Activated CD8-positive, alpha-beta memory T cell treated with anti-CD3 and anti-CD28 coated beads, Interleukin-2, amount 50 U/mL, for 24 hours (primary cell): ENCODE data around the gene USP10.
"Not testable (repeated sequence)": the region's sequence is repeated elsewhere in the genome, so short reads cannot be mapped to it uniquely, and the experiment has no call there.

Source experiments
- DNase-seq: peaks from one replicate; pipeline ENCODE4 v3.0.0-alpha.2; 2020; ENCODE audit errors: extremely low read depth

USP10 gene

DNA sequence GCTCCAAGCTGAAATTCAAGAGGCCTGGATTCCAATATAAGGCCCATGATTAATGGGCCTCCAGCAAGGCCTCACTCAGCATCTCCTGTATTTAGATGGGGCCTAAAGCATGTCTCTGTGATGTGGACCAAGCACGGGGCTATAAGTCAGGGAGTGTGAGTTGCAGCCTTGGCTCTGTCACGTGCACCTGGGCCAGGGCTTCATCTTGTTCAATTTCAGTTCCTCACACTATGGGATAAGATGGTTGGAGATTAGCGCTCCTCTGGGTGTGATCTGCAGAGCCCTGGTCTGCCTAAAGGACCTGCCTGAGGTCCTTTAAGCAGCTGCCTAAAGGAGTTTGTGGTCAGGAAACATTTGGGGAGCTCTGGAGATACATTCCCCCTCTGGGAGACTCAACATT is 26.2 kb upstream of the USP10 start:
- no peak for DNase-seq

DNA sequence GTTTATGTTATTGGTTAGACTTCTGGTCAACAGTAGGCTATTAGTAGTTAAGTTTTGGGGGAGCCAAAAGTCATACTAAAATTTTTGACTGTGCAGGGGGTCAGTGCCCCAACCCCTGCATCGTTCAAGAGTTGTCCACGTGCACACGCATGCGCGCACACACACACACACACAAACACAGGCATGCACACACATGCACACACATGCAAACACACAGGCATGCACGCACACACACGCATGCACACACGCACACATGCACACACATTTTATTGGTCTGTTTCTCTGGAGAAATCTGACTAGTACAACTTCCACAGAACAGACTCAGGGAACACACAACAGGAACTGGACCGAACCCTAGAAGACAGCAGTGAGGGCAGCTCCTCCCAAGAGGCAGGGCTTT is 24.4 kb upstream of the USP10 start:
- DNase-seq, result no peak

DNA sequence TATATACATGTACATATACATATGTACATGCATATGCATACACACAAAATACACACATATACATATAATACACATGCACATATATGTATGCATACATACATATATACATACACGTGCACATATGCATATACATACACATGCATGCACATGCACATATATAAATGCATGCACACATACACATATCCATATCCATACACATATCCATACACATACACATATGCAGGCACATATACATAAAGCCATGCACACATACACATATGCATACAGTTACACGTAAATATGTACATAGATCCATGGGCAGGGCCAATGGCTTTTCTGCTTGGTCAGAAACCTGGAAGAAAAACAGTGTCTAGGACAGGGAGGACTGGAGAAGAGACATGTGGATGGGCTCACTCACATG is 23.9 kb upstream of the USP10 start:
- DNase-seq, result no peak

DNA sequence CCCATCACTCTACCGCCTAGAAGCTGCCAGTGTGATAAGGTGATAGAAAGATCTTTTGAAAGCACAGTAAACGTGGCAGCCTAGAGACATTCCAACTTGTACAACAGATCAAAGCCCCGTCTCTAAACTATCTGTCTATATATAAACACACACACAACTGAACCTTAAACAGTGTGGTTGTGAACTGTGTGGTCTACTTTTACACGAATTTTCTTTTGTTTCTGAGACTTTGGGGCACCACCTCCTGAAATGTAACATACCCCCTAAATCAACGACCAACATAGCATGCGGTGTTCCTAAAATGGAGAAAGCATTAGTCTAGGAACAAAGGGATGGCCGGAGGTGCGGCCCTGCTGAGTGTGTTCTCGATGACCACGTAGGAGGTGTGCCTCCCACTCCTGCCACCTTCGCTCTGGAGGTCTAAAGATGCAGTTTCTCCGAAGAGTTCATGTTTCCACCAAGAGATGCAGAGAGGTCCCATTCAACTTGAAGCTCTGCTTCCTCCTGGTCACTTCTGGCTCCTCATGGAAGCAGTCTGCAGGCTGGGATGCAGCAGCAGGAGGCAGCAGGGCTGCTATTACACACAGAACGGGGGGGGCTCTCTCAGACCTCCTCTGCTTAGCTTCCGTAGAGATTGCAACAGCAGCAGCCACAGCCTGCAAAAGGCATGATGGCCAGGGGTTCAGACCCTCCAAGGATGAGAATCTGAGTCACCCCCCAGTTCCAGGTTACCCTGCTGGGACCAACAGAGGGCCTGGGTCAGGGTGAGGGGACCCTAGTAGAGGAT is 22.6 kb upstream of the USP10 start:
- no peak for DNase-seq

DNA sequence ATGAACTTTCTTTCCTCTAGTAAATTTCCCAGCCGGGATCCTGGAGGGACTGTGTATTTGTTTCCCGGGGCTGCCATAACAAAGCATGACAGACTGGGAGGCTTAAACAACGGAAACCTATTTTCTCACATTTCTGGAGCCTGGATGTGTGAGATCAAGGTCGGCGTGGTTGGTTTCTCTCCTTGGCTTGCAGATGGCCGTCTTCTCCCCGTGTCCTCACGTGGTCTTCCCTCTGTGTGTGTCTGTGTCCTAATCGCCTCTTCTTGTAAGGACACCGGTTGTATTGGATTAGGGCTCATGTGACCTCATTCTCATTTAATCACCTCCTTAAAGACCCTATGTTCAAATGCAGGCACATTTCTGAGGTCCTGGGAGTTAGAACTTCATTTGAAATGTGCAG is 22.0 kb upstream of the USP10 start:
- DNase-seq, result no peak

DNA sequence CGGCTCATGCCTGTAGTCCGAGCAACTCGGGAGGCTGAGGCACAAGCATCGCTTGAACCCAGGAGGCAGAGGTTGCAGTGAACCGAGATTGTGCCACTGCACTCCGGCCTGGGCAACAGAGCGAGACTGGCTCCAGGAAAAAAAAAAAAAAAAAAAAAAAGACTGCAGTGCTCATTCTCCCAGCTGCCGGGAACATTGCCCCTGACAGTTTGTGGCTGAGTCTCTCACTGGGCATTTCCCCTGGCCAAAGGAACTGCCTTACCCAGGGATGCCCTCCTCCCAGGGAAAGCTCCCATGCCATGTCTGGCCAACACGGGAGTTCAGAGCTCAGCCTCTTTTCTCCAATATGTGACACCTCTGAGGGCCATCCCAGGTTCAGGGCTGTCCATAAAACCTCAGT is 21.3 kb upstream of the USP10 start:
- no peak for DNase-seq

DNA sequence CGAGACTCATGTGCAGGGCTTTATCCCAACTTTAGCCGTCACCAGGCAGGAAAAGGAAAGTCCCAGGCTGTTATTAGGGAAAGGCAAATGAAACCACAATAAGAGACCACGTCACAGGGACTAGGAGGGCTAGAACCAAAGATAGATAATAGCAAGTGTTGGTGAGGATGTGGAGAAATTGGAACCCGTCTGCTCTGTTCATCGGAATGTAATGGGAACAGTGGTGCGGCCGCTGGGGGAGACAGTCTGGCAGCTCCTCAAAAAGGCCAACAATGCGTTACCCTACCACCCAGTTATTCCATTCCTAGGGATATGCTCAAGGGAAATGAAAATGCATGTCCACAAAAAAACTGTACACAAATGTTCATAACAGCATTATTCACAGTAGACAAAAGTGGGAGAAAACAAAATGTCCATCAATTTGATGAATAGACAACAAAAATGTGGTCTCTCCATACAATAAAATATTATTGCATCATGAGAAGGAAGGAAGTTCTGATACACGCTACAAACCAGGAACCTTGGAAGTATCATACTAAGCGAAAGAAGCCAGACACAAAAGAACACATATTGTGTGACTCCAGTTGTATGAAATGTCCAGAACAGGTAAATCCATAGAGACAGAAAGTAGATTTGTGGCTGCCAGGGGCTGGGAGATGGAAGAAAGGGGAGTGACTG is 19.5 kb upstream of the USP10 start:
- no peak for DNase-seq

DNA sequence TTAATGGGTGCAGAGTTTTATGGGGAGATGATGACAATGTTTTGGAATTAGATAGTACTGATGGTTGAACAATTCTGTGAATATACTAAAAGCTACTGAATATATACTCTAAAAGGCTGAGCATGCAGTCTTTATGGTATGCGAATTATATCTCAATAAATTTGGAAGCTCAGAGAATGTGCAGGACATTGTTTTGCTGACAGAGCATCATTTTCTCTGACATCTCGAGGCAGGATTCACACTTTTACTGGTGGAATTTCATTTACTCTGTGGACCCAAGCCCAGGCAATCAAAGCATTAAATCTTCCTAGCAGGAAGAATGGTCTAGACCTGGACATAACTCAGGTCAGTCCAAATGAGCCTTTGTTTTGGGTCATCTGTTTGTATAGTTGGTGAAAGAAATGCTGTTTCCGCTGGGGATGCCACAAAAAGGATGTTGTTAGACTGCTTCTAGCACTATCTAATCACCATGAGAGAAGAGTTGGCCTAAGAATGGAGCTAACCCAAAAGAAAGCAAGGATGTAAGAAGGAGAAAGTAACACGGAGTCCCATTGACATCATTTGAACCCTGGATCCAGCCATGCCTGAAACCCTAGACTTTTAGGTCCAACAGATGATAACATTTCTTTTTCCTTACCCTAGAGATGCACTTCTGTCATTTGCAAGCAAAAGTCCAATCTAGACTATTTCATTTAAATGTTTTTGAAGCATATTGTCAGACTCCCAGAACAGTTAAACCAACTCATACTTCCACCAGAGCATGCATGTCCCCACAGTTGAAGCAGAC is 18.8 kb upstream of the USP10 start:
- no peak for DNase-seq

DNA sequence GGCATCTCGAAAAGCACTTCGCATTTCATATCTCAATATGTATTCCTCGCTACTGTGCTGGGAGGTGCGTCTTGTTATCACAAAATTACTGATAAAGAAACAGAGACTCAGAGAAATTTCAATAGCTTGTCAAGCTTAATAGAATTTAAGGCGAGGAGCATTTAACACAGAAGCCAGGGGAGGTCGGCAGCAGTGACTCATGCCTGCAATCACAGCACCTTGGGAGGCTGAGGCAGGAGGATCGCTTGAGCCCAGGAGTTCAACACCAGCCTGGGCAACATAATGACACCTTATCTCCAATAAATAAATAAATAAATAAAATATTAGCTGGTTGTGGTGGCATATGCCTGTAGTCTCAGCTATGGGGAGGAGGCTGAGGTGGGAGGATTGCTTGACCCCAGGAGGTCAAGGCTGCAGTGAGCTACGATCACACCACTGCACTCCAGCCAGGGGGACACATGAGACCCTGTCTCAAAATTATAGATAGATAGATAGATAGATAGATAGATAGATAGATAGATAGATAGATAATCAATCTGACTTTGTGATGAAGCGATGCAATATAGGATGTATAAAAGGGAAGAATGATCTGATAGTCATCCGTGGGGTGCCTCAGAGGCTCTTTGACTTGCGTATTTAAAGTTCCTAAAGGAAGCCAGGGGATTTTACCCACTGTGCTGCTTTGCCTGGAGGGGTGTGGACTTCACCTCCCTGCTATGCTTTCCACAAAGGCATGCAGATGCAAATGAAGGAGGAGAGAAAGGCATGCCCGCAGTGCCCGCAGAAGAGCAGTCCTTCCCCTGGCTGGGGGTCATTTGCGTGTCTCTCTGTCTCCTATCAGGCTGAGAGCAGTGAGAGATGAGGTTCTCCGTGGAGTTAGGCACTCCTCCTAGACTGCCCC is 15.9 kb upstream of the USP10 start:
- DNase-seq, result no peak

DNA sequence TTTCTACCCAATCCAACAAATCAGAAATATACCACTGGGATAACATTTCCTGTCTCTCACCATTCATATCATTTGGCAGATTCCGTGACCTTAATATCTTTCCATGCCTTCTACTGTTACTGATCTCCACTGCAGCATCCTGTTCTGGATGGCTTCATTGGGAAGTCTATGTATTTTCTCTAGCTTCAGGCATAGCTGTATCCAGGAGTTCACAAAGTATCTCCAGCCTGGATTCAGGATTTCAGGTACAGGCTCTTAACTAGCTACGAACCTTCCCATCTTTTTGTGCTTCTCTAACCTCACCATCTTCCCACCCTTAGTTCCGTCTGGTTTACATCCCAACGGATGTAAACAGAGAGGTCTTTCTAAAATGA is 15.2 kb upstream of the USP10 start:
- no peak for DNase-seq

DNA sequence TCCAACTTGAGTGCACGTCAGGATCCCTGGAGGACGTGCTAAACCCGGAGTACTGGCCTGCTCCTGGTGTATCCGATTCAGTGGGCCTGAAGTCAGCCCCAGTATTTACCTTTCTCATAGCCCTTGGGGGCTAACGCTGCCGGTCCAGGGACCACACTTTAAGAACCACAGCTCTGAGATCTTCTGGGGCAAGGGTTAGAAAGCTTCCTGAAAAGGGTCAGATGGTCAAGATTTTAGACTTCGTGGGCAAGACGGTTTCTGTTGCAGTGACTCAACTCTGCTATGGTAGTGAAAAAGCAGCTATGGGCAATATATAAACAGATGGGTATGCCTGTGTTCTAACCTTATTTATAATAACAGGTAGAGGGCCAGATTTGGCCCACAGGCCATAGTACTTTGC is 14.6 kb upstream of the USP10 start:
- DNase-seq, result no peak

DNA sequence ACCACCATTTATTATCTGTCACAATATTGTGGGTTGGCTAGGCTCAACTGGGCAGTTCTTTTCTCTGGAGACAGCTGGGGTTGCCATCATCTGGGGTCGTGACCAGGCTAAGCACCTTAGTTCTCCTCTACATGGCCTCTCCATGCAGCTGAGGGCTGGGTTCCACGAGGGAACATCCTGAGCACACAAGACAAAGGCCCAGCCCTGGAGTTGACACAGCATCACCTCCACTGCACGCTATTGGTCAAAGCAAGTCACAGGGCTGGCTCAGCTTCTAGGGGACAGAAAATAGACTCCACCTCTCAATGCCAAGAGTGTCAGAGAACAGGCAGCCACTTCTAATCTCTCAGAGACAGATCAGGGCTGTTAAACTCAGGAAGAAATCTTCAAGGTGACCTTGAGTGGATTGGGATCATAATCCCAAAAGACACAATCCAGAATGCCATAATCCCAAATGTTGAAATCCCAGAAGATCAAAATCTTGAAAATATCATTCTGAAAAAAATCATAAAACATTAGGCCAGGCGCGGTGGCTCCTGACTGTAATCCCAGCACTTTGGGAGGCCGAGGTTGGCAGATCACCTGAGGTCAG is 13.0 kb upstream of the USP10 start:
- no peak for DNase-seq

DNA sequence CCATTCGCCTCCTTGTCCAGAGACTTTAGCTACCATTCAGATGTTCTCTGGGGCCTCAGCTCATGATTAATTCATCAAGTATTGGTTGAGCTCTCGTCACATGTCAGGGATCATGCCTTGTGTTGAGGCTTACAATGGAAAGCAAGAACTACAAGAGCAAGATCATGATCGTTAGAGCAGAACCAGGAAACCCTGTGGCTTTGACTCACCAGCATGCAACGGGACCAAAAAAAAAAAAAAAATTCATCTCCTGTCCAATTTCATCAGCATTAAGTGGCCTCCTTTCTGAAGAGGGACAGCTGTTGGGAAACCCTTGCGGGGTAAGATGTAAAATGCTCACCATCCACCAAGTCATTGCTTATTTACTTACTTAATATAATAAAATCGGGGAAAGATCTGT is 12.1 kb upstream of the USP10 start:
- DNase-seq, result no peak

DNA sequence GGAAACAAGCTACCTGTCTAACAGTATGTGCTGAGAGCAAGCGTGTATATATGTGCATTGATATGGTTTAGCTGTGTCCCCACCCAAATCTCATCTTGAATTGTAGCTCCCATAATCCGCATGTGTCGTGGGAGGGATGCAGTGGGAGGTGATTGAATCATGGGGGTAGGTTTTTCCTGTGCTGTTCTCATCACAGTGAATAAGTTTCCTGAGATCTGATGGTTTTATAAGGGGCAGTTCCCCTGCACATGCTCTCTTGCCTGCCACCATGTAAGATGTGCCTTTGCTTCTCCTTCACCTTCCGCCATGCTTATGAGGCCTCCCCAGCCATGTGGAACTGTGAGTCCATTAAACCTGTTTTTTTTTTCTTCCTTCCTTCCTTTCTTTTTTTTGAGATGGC is 11.6 kb upstream of the USP10 start:
- not testable (repeated sequence) for DNase-seq

DNA sequence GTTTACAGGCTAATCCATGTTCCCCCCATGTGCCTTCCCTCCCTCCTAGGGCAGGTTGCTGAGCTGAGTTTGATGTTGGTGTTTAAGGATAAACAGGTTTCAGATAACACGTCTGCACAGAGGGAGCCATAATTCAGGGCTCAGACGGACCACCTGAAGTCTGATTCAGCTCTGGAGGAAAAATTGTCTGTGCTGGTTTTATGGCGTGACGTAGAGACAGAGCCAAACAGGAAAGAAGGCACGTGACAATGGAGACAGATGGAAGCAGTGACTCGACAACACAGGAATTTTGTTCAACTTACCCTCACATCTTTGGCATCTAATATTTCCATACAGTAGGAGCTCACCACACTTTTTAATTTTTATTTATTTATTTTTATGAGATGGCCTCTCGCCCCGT is 10.7 kb upstream of the USP10 start:
- no peak for DNase-seq

DNA sequence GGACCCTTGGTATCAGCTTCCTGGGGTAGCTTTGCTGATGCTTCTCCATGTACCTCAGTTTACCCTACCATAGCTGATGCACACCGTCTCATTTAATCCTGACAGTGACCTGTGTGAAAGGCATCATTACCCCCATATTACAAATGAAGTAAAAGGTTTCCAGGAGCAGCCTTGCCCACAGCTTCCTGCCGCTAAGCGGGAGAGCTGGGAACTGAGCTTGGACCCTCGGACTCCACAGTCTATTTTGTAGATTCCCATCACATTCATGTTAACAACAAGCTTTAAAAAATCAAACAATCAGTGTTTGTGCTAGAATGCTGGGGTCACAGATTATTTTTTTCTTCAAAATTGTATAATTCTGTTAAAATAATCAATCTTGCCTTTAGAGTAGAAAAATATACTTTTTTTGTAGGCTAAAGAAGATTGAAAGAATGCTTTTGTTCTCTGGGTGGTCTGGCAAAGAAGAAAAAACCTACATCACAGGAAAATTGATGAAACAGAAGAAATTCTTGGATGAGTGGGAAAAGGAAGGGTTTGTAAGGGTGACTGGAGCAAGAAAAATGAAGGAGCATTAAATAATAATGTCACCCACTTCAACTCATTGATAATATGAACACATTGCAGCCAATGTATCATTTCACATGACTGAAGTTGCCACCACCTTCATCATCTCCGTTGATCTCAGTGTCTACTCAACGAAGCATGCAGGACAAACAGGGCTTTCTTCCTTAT is 9.5 kb upstream of the USP10 start:
- no peak for DNase-seq

DNA sequence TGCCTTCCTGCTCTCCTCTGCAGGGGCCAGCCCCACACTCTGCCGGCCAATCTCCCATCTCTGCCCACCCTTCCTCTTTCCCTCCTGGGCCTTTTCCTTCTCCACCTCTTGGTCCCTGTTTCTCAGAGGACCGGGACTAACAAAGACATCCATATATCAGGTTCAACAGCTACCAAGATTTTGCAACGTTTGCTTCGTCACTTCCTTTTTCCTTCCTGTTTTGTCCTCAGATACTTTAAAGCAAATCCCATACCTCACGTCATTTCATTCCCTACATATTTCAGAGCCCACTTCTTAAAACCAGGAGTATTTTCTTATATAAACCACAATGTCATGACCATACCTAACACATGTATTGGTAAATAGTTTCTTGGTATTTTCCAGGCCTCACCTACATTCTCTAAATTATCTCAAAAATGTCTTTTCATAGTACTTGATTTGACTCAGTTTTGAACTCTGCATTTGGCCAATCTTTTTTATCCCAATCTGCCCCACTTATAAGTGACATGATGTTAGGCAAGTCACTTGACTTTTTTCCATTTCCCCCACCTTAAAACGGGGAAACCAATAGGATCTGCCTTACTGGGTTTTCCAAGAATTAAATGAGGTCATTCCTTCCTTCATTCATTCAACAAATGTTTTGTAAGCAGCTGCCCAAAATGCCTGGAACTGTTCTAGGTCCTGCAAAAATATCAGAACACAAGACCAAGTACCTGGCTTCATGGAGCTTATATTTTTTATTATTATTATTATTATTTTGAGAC is 7.2 kb upstream of the USP10 start:
- no peak for DNase-seq

DNA sequence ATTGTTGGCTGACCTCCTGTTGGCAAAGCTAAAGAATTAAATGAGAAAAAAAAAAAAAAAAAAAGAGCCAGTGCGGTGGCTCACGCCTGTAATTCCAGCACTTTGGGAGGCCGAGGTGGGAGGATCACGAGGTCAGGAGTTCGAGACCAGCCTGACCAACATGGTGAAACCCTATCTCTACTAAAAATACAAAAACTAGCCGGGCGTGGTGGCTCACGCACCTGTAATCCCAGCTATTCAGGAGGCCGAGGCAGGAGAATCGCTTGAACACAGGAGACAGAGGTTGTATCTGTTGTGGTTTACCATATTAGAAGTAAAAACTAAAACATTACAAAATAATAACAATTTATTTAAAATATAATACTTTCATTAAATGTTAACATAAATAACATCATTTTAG is 5.9 kb upstream of the USP10 start:
- DNase-seq, result not testable (repeated sequence)

DNA sequence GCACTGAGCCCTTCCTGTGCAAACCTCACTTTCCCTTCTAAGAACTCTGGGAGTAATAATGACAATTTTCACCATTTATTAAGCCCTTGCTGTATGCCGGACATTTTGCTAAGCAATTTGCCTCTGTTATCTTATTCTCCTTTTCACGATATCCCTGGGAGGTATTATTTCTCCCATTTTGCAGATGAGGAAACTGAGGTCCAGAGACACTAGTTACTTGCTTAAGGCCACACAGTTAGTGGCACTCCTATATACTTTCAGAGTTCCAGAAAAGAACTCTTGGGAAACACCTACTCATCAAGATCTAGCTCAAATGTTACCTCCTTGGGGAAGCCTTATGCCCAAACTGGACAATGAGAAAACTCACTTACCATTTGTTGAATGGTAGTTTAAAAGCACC is 4.8 kb upstream of the USP10 start:
- no peak for DNase-seq

DNA sequence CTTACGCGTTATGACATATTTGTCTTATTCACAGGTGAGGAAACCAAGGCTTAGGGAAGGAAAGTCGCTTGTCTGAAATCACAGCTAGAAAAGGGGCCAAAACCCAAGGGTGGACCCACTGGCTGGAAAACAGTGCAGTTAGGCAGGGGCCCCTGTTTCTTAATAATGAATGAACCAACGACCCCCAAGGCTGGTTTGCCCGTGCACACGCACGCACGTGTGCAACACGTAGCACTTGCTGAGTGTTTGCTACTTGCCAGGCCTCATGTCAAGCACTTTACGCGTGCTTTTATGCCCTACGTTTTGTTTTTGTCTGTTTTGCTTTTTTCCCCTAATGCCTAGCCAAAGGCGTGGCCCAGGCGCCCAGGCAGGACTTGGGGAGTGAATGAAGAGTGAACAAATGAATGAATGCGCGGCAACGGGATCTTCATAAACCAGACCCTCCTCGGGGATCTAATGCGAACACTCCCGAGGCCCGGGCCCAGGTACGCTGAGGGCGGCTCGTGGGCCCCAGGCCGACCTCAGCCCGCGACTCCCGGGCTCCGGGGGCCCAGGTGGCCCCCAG is 571 bp upstream of the USP10 start:
- DNase-seq, result no peak
